ENCODE results near the gene C1orf210. TPM values are rescaled to one million over a fixed set of nuclear protein-coding genes. Genes with fewer than 3 reads are reported as not detected.

Gene C1orf210
- total and polyA plus RNA-seq, 8 donors: 8.5 to 22.5 (median 9.5) TPM

- Histone ChIP-seq H3K4me1 (peaks cover 5 to 34% of the 10 kb centered on the region in 2 donors), H3K27me3 (no peaks in the 10 kb centered on the region), H3K27ac (peak overlapping the region; percentile 60 to 73), H3K9me3 (no peaks in the 10 kb centered on the region), H3K36me3 (peaks cover 0 to 2% of the 10 kb centered on the region in 2 donors), H3K4me3 (peak overlapping the region in 1 of 2 donors; percentile 41)
- peak in 2 of 4 donors; percentile 45 to 46 for DNase-seq
- intact Hi-C loops (cut with DNase I): no loop called here
- ATAC-seq: no peak
- TF ChIP-seq CTCF (IDR thresholded peaks at IDR 0.05): no peak
Measured at GRCh38 chr1:43302201-43302600, 16.8 kb upstream of the C1orf210 start.

GRCh38 chr1:43300378-43301094, 15.2 kb upstream of the C1orf210 start, which contains the start of gene TIE1:
Gene TIE1, plus strand, starts transcription at chr1:43300982. Its CDS starts 90 bp downstream, at chr1:43301072.
- DNase-seq (peak in 2 of 4 donors; percentile 39 to 45), ATAC-seq (peak; percentile 34)
- no peaks in the 10 kb centered on the region for H3K36me3 ChIP-seq
- intact Hi-C loops (cut with DNase I): no loop called here
- peak within 1 kb of the TSS; percentile 5 to 41 for H3K4me3 ChIP-seq
- H3K27me3 ChIP-seq: no peaks in the 10 kb centered on the region
- peaks cover 5 to 23% of the 10 kb centered on the region in 2 donors for H3K4me1 ChIP-seq
- peak within 1 kb of the TSS; percentile 60 to 73 for H3K27ac ChIP-seq
- TF ChIP-seq CTCF (IDR thresholded peaks at IDR 0.05): no peak
- H3K9me3 ChIP-seq: no peaks in the 10 kb centered on the region

GRCh38 chr1:43299101-43299500, 13.7 kb upstream of the C1orf210 start:
- H3K4me3 ChIP-seq: no peak overlapping the region
- no peaks in the 10 kb centered on the region for H3K9me3 ChIP-seq
- H3K27ac ChIP-seq: peak overlapping the region in 1 of 2 donors; percentile 60
- TF ChIP-seq CTCF (IDR thresholded peaks at IDR 0.05): no peak
- ATAC-seq: no peak
- H3K4me1 ChIP-seq: peaks cover 12 to 18% of the 10 kb centered on the region in 2 donors
- no peaks in the 10 kb centered on the region for H3K27me3 ChIP-seq
- DNase-seq: no peak
- H3K36me3 ChIP-seq: no peaks in the 10 kb centered on the region
- intact Hi-C loops (cut with DNase I): no loop called here

- H3K4me3 ChIP-seq: no peak overlapping the region
- H3K27me3 ChIP-seq: no peaks in the 10 kb centered on the region
- H3K4me1 ChIP-seq: peaks cover 8 to 13% of the 10 kb centered on the region in 2 donors
- no peak for TF ChIP-seq CTCF (IDR thresholded peaks at IDR 0.05)
- H3K36me3 ChIP-seq: no peaks in the 10 kb centered on the region
- H3K9me3 ChIP-seq: no peaks in the 10 kb centered on the region
- ATAC-seq (no peak), DNase-seq (no peak)
- intact Hi-C loops (cut with DNase I): no loop called here
- no peak overlapping the region for H3K27ac ChIP-seq
Measured at GRCh38 chr1:43298055-43298454, 12.7 kb upstream of the C1orf210 start.

- ATAC-seq (no peak), DNase-seq (no peak)
- TF ChIP-seq CTCF (IDR thresholded peaks at IDR 0.05): no peak
- Histone ChIP-seq H3K27me3 (no peaks in the 10 kb centered on the region), H3K27ac (peak overlapping the region; percentile 16 to 38), H3K9me3 (no peaks in the 10 kb centered on the region), H3K4me1 (peaks cover 8 to 13% of the 10 kb centered on the region in 2 donors), H3K4me3 (no peak overlapping the region), H3K36me3 (no peaks in the 10 kb centered on the region)
- intact Hi-C loops (cut with DNase I): no loop called here
Measured at GRCh38 chr1:43296207-43296606, 10.8 kb upstream of the C1orf210 start.
